ENCODE results near the gene STK32C.
"Not testable (repeated sequence)": the region's sequence is repeated elsewhere in the genome, so short reads cannot be mapped to it uniquely, and the experiment has no call there.

Gene STK32C

GRCh38 chr10:132307823-132308586, at the start of gene STK32C:
Gene STK32C (minus strand): TSS chr10:132307950. CDS start chr10:132307833, 117 bp downstream.
- Mint-ChIP-seq H3K27ac (no peak within 1 kb of the TSS), H3K9me3 (no peaks in the 10 kb centered on the region), H3K4me3 (peak within 1 kb of the TSS; percentile 87), H3K4me1 (peaks cover 5% of the 10 kb centered on the region), H3K36me3 (no peaks in the 10 kb centered on the region), H3K27me3 (peaks cover 2% of the 10 kb centered on the region)
- ATAC-seq (ENCODE audit: low read depth), result peak; percentile 86
- peak; percentile 74 to 80 for DNase-seq (ENCODE audit: low spot score in 2 of 2)

- Mint-ChIP-seq H3K36me3 (peaks cover 15% of the 10 kb centered on the region), H3K4me3 (no peak overlapping the region), H3K9me3 (peaks cover 3% of the 10 kb centered on the region), H3K4me1 (peaks cover 7% of the 10 kb centered on the region), H3K27ac (no peak overlapping the region), H3K27me3 (no peaks in the 10 kb centered on the region)
- ATAC-seq (ENCODE audit: low read depth) (no peak), DNase-seq (ENCODE audit: low spot score in 2 of 2) (no peak)
Measured at GRCh38 chr10:132356621-132357195, 49.0 kb upstream of the STK32C start.

DNA sequence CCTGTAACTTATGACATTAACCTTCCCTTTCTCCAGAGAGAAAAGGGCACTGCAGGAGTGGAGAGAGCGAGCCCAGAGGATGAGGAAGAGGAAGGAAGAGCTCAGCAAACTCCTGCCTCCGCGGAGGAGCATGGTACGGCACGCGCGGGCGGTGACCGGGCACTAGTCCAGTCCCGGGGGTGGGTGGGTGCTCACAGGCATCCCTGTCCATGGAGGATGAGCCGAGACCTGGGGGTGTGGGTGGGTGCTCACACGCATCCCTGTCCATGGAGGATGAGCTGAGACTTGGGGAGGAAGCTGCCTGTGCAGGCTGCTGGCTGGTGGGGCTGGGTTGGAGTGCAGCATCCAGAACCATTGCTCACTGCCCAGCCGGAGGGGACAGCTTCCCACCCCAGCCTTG, 48.0 kb upstream of the STK32C start:
- Mint-ChIP-seq H3K9me3 (peaks cover 3% of the 10 kb centered on the region), H3K27me3 (no peaks in the 10 kb centered on the region), H3K36me3 (peaks cover 13% of the 10 kb centered on the region), H3K4me1 (peaks cover 7% of the 10 kb centered on the region), H3K27ac (no peak overlapping the region), H3K4me3 (no peak overlapping the region)
- no peak for ATAC-seq (ENCODE audit: low read depth)
- DNase-seq (ENCODE audit: low spot score in 2 of 2), result no peak

DNA sequence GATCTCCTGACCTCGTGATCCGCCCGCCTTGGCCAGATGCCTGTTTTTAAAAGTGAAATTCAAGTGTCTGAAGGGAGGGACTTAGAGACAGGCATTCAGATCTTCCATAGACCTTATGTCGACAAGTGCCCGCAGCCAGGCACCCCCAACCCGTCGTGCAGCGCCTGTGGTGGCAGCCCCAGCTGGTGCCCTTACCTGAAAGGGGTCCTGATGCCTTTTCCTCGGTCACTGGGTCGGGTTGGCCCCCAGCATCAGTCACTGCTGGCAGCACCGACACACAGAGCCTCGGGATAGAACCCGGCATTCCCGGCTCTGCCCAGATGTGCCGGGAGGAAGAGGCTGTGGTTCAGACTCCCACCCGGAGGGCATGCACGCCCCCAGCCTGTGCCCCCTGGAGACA, 47.5 kb upstream of the STK32C start:
- peaks cover 3% of the 10 kb centered on the region for H3K9me3 Mint-ChIP-seq
- peaks cover 13% of the 10 kb centered on the region for H3K36me3 Mint-ChIP-seq
- ATAC-seq (ENCODE audit: low read depth) (no peak), DNase-seq (ENCODE audit: low spot score in 2 of 2) (no peak)
- peaks cover 7% of the 10 kb centered on the region for H3K4me1 Mint-ChIP-seq
- no peak overlapping the region for H3K27ac Mint-ChIP-seq
- H3K4me3 Mint-ChIP-seq, result no peak overlapping the region
- no peaks in the 10 kb centered on the region for H3K27me3 Mint-ChIP-seq

GRCh38 chr10:132354356-132355094, 46.8 kb upstream of the STK32C start:
- Mint-ChIP-seq H3K27me3 (no peaks in the 10 kb centered on the region), H3K27ac (no peak overlapping the region), H3K4me3 (no peak overlapping the region), H3K9me3 (peaks cover 3% of the 10 kb centered on the region), H3K4me1 (peaks cover 7% of the 10 kb centered on the region), H3K36me3 (peaks cover 13% of the 10 kb centered on the region)
- ATAC-seq (ENCODE audit: low read depth) (no peak), DNase-seq (ENCODE audit: low spot score in 2 of 2) (peak in 1 of 2 donors; percentile 5)

DNA sequence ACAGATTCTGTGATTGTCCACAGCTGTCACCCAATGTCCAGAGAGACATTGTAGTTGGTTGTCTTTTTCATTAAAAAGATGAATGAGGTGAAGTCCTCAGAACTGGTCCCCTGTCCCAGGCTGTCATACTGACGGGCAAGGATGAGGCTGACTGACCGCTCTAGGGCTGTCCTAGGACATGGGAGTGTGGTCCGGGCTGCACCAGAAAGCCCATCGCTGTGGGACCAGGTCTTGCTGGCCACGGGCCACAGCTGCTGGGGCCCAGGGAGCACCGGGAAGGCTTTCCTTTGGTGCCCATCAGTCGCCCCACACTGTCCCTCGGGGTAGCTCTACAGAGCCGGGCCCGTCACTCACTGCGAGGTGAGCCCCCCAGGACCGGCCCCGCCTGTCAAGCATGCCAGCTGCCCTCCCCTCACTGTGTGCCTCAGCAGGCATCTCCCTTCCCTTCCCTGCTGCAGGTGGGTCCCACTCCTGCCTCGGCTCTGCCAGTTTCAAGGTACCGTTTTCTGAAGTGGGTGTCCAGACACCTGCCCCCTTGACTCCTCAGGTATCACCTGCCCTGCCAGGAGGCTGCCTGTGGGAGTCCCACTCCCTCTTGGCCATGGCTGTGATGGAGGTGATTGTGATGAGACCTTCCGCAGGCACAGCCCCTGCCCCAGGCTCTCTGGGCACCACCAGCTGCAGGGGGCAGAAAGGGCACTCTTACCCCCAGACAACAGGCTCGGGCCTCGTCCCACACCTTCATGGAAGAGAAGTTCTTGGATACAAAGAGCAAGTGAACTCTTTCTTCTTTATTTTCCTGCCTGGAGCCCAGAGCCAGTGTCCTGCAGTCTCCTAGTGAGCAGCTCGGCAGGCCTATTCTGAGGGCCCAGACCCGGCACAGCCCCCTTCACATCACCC, 46.0 kb upstream of the STK32C start:
- Mint-ChIP-seq H3K9me3 (peaks cover 3% of the 10 kb centered on the region), H3K4me3 (no peak overlapping the region), H3K36me3 (peaks cover 16% of the 10 kb centered on the region), H3K4me1 (peaks cover 7% of the 10 kb centered on the region), H3K27me3 (no peaks in the 10 kb centered on the region), H3K27ac (peak overlapping the region; percentile 73)
- DNase-seq (ENCODE audit: low spot score in 2 of 2), result peak in 1 of 2 donors; percentile 7
- no peak for ATAC-seq (ENCODE audit: low read depth)

- not testable (repeated sequence) for H3K4me3 Mint-ChIP-seq, H3K9me3 Mint-ChIP-seq, H3K27me3 Mint-ChIP-seq, H3K4me1 Mint-ChIP-seq
- DNase-seq (ENCODE audit: low spot score in 2 of 2), result peak; percentile 76 to 84
- ATAC-seq (ENCODE audit: low read depth), result peak; percentile 83
- H3K36me3 Mint-ChIP-seq, result peaks cover 19% of the 10 kb centered on the region
- peak overlapping the region; percentile 73 for H3K27ac Mint-ChIP-seq
Measured at GRCh38 chr10:132352462-132353308, 44.9 kb upstream of the STK32C start.

DNA sequence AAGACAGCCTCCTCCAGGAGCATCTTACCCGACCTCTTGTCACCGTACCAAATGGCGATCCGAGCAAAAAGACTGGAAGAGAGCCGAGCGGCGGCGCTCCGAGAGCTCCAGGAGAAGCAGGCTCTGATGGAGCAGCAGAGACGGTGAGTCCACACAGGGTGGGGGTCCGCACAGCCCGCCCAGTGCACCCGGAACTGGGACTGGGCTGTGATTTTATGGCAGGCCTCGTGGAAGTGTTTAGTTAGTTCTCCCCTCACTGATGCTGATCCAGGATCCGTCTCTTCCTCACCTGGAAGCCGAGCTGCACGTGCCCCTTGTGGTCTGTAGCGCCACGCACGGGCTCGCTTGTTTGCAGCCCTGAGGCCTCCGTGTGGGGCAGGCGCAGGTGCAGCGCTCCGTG, 43.9 kb upstream of the STK32C start:
- peaks cover 15% of the 10 kb centered on the region for H3K4me1 Mint-ChIP-seq
- no peaks in the 10 kb centered on the region for H3K27me3 Mint-ChIP-seq
- H3K9me3 Mint-ChIP-seq, result no peaks in the 10 kb centered on the region
- no peak overlapping the region for H3K4me3 Mint-ChIP-seq
- no peak for DNase-seq (ENCODE audit: low spot score in 2 of 2)
- no peak for ATAC-seq (ENCODE audit: low read depth)
- H3K27ac Mint-ChIP-seq, result no peak overlapping the region
- H3K36me3 Mint-ChIP-seq, result peaks cover 21% of the 10 kb centered on the region

- H3K27me3 Mint-ChIP-seq, result no peaks in the 10 kb centered on the region
- peaks cover 20% of the 10 kb centered on the region for H3K36me3 Mint-ChIP-seq
- ATAC-seq (ENCODE audit: low read depth) (no peak), DNase-seq (ENCODE audit: low spot score in 2 of 2) (no peak)
- H3K27ac Mint-ChIP-seq, result no peak overlapping the region
- no peak overlapping the region for H3K4me3 Mint-ChIP-seq
- H3K4me1 Mint-ChIP-seq, result peaks cover 16% of the 10 kb centered on the region
- H3K9me3 Mint-ChIP-seq, result no peaks in the 10 kb centered on the region
Measured at GRCh38 chr10:132350946-132351345, 43.2 kb upstream of the STK32C start.

DNA sequence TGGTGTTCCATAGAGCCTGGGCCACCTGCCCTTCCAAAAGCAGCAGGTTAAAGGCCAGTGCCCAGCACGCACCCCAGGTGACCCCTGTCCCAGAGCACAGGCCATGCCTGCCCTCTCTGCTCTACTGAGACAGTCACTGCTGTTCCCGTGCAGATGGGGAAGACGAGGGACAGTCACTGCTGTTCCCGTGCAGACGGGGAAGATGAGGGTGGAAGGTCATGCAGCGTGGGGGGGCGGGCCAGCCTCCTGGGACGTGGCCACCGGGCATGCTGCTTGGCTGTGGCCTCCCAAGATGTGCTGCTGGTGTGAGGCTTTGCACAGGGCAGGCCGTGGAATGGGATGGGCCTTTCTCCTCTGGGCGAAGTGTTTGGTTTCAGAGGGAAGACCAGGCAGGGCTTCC, 42.6 kb upstream of the STK32C start:
- ATAC-seq (ENCODE audit: low read depth) (no peak), DNase-seq (ENCODE audit: low spot score in 2 of 2) (peak in 1 of 2 donors; percentile 8)
- no peaks in the 10 kb centered on the region for H3K9me3 Mint-ChIP-seq
- no peak overlapping the region for H3K27ac Mint-ChIP-seq
- peaks cover 17% of the 10 kb centered on the region for H3K4me1 Mint-ChIP-seq
- H3K36me3 Mint-ChIP-seq, result peaks cover 21% of the 10 kb centered on the region
- H3K4me3 Mint-ChIP-seq, result no peak overlapping the region
- H3K27me3 Mint-ChIP-seq, result no peaks in the 10 kb centered on the region

GRCh38 chr10:132349766-132350165, 42.0 kb upstream of the STK32C start:
- no peak overlapping the region for H3K4me3 Mint-ChIP-seq
- H3K27ac Mint-ChIP-seq, result no peak overlapping the region
- H3K4me1 Mint-ChIP-seq, result peaks cover 17% of the 10 kb centered on the region
- H3K27me3 Mint-ChIP-seq, result no peaks in the 10 kb centered on the region
- ATAC-seq (ENCODE audit: low read depth) (no peak), DNase-seq (ENCODE audit: low spot score in 2 of 2) (no peak)
- no peaks in the 10 kb centered on the region for H3K9me3 Mint-ChIP-seq
- H3K36me3 Mint-ChIP-seq, result peaks cover 23% of the 10 kb centered on the region

GRCh38 chr10:132347931-132348267, 40.1 kb upstream of the STK32C start:
- DNase-seq (ENCODE audit: low spot score in 2 of 2), result no peak
- Mint-ChIP-seq H3K36me3 (peaks cover 29% of the 10 kb centered on the region), H3K4me1 (peaks cover 13% of the 10 kb centered on the region), H3K27me3 (no peaks in the 10 kb centered on the region), H3K9me3 (no peaks in the 10 kb centered on the region), H3K27ac (no peak overlapping the region), H3K4me3 (no peak overlapping the region)
- no peak for ATAC-seq (ENCODE audit: low read depth)

Measured in memory B cell (primary cell).